ENCODE measurements around the gene CROCC2. TPM values are rescaled to one million over a fixed set of nuclear protein-coding genes. Genes with fewer than 3 reads are reported as not detected.
"Not testable (repeated sequence)": the region's sequence is repeated elsewhere in the genome, so short reads cannot be mapped to it uniquely, and the experiment has no call there.

The CROCC2 gene
- total and polyA plus RNA-seq, 2 donors: 0.08 TPM; not detected in 1

- Histone ChIP-seq H3K4me3 (ENCODE audit: low read depth, low read length) (no peak overlapping the region), H3K27ac (ENCODE audit: low read depth) (no peak overlapping the region), H3K4me1 (ENCODE audit: insufficient read depth) (no peaks in the 10 kb centered on the region), H3K36me3 (ENCODE audit: insufficient read depth) (no peaks in the 10 kb centered on the region)
- 81% methylated on average over 28 of the region's 28 CpGs for WGBS
- no peak for DNase-seq (ENCODE audit: extremely low spot score)
Observed at GRCh38 chr2:240965905-240966456, 59.8 kb downstream of the CROCC2 start.

DNA sequence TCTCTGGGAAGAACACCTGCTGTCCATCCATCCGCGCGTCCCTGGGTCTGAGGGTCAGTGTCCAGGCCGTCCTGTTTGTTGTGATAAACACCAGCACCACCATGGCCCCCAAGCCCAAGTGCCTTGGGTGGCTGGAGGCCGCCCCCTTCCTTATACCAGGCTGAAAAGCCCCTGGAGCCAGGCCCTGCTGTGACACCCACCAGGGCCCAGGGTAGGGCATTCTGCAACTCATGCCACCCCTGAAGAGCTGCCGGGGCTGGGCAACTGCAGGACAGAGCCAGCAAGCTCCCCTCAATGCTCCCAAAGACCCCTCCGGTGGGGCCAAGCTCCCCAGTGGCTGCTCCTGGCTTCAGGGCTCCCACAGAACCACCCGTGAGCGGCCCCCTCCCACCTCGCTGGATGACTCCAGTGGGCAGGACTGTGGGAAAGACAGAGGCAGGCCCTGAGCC, 60.3 kb downstream of the CROCC2 start:
- Histone ChIP-seq H3K36me3 (ENCODE audit: insufficient read depth) (no peaks in the 10 kb centered on the region), H3K4me1 (ENCODE audit: insufficient read depth) (no peaks in the 10 kb centered on the region), H3K4me3 (ENCODE audit: low read depth, low read length) (no peak overlapping the region), H3K27ac (ENCODE audit: low read depth) (no peak overlapping the region)
- 92% methylated on average over 10 of the region's 10 CpGs for WGBS
- no peak for DNase-seq (ENCODE audit: extremely low spot score)

- 89% methylated on average over 32 of the region's 32 CpGs for WGBS
- no peak for DNase-seq (ENCODE audit: extremely low spot score)
- no peak overlapping the region for H3K27ac ChIP-seq (ENCODE audit: low read depth)
- H3K36me3 ChIP-seq (ENCODE audit: insufficient read depth): no peaks in the 10 kb centered on the region
- no peak overlapping the region for H3K4me3 ChIP-seq (ENCODE audit: low read depth, low read length)
- no peaks in the 10 kb centered on the region for H3K4me1 ChIP-seq (ENCODE audit: insufficient read depth)
Observed at GRCh38 chr2:240966906-240967680, 61.0 kb downstream of the CROCC2 start.

DNA sequence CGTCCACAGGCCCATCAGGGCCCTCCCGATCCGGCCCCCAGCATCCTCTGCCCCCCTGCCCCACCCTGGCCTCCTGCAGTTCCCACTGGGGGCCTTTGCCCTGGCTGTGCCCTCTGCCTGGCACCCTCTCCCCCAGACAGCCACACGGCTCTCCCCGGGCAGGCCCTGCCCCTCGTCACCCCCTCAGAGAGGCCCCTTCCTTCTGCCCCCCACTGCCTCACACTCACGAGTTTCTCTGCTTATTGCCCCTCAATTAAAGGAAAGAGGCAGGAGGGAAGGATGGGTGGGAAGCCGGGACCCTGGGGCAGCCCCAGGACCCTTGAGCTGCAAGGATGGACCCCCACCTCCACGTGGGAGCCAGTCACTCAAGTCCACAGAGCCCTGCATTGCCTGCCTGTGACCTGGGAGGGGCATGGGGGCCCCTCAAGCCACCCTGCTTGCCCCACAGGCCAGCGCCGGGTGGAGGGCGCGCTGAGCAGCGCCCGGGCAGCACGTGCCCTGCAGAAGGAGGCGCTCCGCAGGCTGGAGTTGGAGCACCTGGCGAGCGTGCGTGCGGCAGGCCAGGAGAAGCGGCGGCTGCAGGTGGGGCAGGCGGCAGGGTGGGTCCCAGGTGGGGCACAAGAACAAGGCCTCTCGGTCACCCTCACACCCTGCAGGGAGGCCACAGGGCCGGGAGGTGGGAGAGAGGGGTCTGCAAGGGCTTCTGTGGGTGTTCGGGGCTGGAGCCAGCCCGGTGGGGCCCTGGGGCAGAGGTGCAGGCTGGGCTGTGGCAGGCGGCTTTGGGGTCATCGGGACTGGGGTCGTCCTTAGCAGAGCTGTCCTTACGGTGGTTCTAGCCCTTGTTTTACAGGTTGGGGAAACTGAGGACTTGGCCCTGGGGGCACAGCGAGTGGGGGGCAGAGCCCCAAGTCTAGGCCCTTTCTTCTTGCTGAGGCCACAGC, 61.8 kb downstream of the CROCC2 start:
- no peak for DNase-seq (ENCODE audit: extremely low spot score)
- no peaks in the 10 kb centered on the region for H3K4me1 ChIP-seq (ENCODE audit: insufficient read depth)
- 91% methylated on average over 34 of the region's 34 CpGs for WGBS
- H3K4me3 ChIP-seq (ENCODE audit: low read depth, low read length): no peak overlapping the region
- H3K36me3 ChIP-seq (ENCODE audit: insufficient read depth): no peaks in the 10 kb centered on the region
- H3K27ac ChIP-seq (ENCODE audit: low read depth): no peak overlapping the region

GRCh38 chr2:240968731-240969624, 62.8 kb downstream of the CROCC2 start:
- DNase-seq (ENCODE audit: extremely low spot score): no peak
- H3K27ac ChIP-seq (ENCODE audit: low read depth): no peak overlapping the region
- WGBS: 76% methylated on average over 15 of the region's 15 CpGs
- H3K4me1 ChIP-seq (ENCODE audit: insufficient read depth): no peaks in the 10 kb centered on the region
- no peak overlapping the region for H3K4me3 ChIP-seq (ENCODE audit: low read depth, low read length)
- no peaks in the 10 kb centered on the region for H3K36me3 ChIP-seq (ENCODE audit: insufficient read depth)

- no peaks in the 10 kb centered on the region for H3K36me3 ChIP-seq (ENCODE audit: insufficient read depth)
- no peak overlapping the region for H3K4me3 ChIP-seq (ENCODE audit: low read depth, low read length)
- 90% methylated on average over 3 of the region's 3 CpGs for WGBS
- H3K27ac ChIP-seq (ENCODE audit: low read depth): no peak overlapping the region
- no peaks in the 10 kb centered on the region for H3K4me1 ChIP-seq (ENCODE audit: insufficient read depth)
- no peak for DNase-seq (ENCODE audit: extremely low spot score)
Observed at GRCh38 chr2:240970104-240970503, 64.0 kb downstream of the CROCC2 start.

DNA sequence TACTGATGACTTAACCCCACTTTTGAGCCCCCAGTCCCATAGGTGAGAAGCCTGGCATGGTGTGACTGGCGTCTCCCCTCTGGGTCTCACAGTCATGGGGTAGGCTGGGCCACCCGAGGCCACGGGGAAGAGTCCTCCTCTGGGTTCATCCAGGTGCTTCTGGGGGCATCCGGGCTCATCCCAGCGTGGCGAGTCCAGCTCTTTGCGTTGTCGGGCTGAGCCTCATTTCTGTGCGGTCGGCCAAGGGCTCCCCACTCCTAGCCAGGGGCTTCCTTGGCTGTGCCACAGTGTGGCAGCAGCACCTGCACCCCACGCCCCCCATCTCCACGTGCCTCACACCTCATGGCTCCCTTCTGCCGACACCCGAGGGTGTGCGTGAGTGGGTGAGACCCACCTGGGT, 64.7 kb downstream of the CROCC2 start:
- Histone ChIP-seq H3K36me3 (ENCODE audit: insufficient read depth) (no peaks in the 10 kb centered on the region), H3K4me1 (ENCODE audit: insufficient read depth) (no peaks in the 10 kb centered on the region), H3K27ac (ENCODE audit: low read depth) (no peak overlapping the region), H3K4me3 (ENCODE audit: low read depth, low read length) (no peak overlapping the region)
- DNase-seq (ENCODE audit: extremely low spot score): no peak
- 93% methylated on average over 15 of the region's 15 CpGs for WGBS

DNA sequence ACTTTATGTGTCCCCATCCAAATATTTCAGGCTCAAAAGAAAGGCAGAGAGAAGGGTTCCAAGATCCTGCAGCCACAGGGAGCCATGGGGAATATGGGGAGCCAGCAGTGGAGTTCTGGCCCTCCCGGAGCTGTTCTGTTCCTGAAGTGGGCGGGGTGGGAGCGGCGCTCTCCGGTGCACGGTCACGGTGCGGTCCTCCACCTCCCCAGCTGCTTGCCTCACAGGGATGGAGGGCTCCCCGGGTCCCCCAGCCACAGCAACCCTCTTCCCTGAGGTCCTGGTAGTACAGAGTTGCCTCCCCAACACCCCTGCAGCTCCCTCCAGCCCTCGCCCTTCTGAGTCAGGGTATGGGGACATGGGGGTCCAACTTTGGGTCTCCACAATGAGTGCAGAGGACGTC, 66.1 kb downstream of the CROCC2 start:
- Histone ChIP-seq H3K4me3 (ENCODE audit: low read depth, low read length) (no peak overlapping the region), H3K36me3 (ENCODE audit: insufficient read depth) (no peaks in the 10 kb centered on the region), H3K27ac (ENCODE audit: low read depth) (no peak overlapping the region), H3K4me1 (ENCODE audit: insufficient read depth) (no peaks in the 10 kb centered on the region)
- DNase-seq (ENCODE audit: extremely low spot score): no peak
- 83% methylated on average over 11 of the region's 11 CpGs for WGBS

GRCh38 chr2:240972636-240973521, 66.7 kb downstream of the CROCC2 start:
- H3K27ac ChIP-seq (ENCODE audit: low read depth): no peak overlapping the region
- H3K4me1 ChIP-seq (ENCODE audit: insufficient read depth): no peaks in the 10 kb centered on the region
- no peak overlapping the region for H3K4me3 ChIP-seq (ENCODE audit: low read depth, low read length)
- H3K36me3 ChIP-seq (ENCODE audit: insufficient read depth): no peaks in the 10 kb centered on the region
- 49% methylated on average over 17 of the region's 17 CpGs for WGBS
- DNase-seq (ENCODE audit: extremely low spot score): no peak

DNA sequence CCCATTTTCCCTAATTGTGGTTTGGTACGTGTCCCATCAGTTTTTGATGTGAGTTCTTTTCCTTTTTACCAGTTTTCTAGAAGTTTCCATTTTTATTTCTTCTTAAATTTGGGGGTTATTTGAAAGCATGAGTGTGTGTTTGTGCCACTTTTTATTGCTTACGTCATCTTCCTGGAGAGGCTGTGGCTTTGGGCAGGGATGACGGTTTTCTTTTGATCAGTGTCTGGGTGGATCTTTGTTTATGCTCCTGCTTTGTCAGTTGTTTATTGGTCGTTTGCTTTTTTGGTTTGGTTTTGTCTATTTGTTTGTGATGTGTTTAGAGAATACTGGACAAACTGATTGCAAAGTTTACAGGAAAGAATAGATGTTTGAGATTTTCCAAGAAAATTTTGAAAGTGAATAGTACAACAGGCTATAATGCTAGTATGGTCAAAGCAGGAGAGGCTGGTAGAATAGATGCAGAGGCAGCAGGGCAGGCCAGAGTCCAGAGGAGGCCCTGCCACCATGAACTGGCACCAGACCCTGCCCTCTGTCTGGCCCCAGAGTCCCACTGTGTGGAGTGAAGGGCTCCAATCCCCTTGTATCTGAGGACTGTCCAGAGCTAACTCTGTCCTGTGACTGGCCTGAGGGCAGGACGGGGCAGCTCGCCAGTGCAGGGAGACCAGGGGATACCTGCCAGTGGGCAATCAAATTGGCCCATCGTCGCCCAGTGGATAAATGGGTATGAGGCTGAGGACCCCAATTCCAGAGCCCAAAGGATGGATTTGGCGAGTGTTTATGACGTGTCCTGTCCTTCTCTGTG, 68.8 kb downstream of the CROCC2 start:
- 63% methylated on average over 10 of the region's 10 CpGs for WGBS

DNA sequence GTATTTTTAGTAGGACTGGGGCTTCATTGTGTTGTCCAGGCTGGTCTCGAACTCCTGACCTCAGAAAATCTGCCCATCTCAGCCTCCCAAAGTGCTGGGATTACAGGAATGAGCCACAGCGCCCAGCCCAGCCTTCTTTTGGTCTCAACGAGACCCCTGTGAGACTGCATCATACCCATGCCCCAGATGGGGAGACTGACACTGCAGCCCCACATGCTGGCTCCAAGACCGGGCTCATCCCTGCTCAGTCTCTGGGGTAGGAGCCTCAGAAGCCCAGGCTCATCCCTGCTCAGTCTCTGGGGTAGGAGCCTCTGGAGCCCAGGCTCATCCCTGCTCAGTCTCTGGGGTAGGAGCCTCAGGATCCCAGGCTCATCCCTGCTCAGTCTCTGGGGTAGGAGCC, 69.8 kb downstream of the CROCC2 start:
- not testable (repeated sequence) for H3K4me3 ChIP-seq (ENCODE audit: low read depth, low read length); H3K27ac ChIP-seq (ENCODE audit: low read depth); DNase-seq (ENCODE audit: extremely low spot score); H3K36me3 ChIP-seq (ENCODE audit: insufficient read depth); H3K4me1 ChIP-seq (ENCODE audit: insufficient read depth)
- 80% methylated on average over 4 of the region's 4 CpGs for WGBS

More for the DNA sequence above, 68.8 kb downstream of the CROCC2 start:
- no peak for DNase-seq (ENCODE audit: extremely low spot score)
- Histone ChIP-seq H3K36me3 (ENCODE audit: insufficient read depth) (no peaks in the 10 kb centered on the region), H3K4me1 (ENCODE audit: insufficient read depth) (no peaks in the 10 kb centered on the region), H3K27ac (ENCODE audit: low read depth) (no peak overlapping the region), H3K4me3 (ENCODE audit: low read depth, low read length) (no peak overlapping the region)

DNA sequence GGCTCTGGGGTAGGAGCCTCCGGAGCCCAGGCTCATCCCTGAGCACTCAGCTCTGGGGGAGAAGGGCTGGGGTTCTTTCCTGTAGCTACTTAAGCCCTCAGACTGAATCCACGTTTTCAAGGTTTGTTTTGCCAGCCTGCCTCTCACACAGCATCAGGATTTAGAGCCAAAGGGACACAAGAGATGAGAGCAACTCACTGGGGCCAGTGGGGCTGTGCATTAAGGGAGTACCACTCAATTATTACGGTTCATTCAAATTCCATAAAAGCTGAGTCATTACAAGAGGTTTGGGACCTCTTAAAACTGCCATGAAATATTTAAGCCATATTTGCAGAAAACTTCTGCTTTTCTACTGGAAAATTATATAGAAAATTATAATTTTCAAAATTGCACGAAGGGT, 75.1 kb downstream of the CROCC2 start:
- Histone ChIP-seq H3K4me3 (ENCODE audit: low read depth, low read length) (no peak overlapping the region), H3K36me3 (ENCODE audit: insufficient read depth) (no peaks in the 10 kb centered on the region), H3K27ac (ENCODE audit: low read depth) (no peak overlapping the region), H3K4me1 (ENCODE audit: insufficient read depth) (no peaks in the 10 kb centered on the region)
- DNase-seq (ENCODE audit: extremely low spot score): no peak
- 42% methylated on average over 4 of the region's 4 CpGs for WGBS
